Hepatocyte (in vitro differentiated cells): Measurements from ENCODE around the gene KIF23. TPM values are rescaled to one million over a fixed set of nuclear protein-coding genes. Genes with fewer than 3 reads are reported as not detected.

Experiments used
- DNase-seq: peaks from one replicate; pipeline ENCODE4 v3.0.0-alpha.2; 2016; ENCODE audit warnings: low spot score
- H2AFZ ChIP-seq: fragments of 200-600 bp; sonication (generic); 2 replicates; pipeline ENCODE4 v1.6.0; 2016; ENCODE audit warnings: antibody characterized with exemption, mild to moderate bottlenecking
- H3K27ac ChIP-seq: fragments of 200-600 bp; sonication (generic); 2 replicates; pipeline ENCODE4 v1.5.1; 2016; ENCODE audit warnings: mild to moderate bottlenecking
- H3K27me3 ChIP-seq: fragments of 200-600 bp; sonication (generic); 2 replicates; pipeline ENCODE4 v1.6.1; 2016
- H3K36me3 ChIP-seq: fragments of 200-600 bp; sonication (generic); replicated peaks from 2 replicates; pipeline ENCODE4 v1.5.1; 2016; ENCODE audit warnings: low read depth; ENCODE audit not compliant: insufficient read depth
- H3K4me1 ChIP-seq: fragments of 200-600 bp; sonication (generic); 2 replicates; pipeline ENCODE4 v1.5.1; 2016; ENCODE audit warnings: mild to moderate bottlenecking, moderate library complexity; ENCODE audit not compliant: insufficient read depth
- H3K4me2 ChIP-seq: fragments of 200-600 bp; sonication (generic); 2 replicates; pipeline ENCODE4 v1.6.0; 2016
- H3K4me3 ChIP-seq: fragments of 200-600 bp; sonication (generic); 2 replicates; pipeline ENCODE4 v1.5.1; 2016; ENCODE audit warnings: mild to moderate bottlenecking
- H3K79me2 ChIP-seq: fragments of 200-600 bp; sonication (generic); 2 replicates; pipeline ENCODE4 v1.6.0; 2017; ENCODE audit warnings: mild to moderate bottlenecking
- H3K9me2 ChIP-seq: fragments of 200-600 bp; sonication (generic); replicated peaks from 2 replicates; pipeline ENCODE4 v1.6.0; 2017; ENCODE audit warnings: mild to moderate bottlenecking; ENCODE audit not compliant: insufficient read depth
- H3K9me3 ChIP-seq: fragments of 200-600 bp; sonication (generic); 2 replicates; pipeline ENCODE4 v1.5.1; 2016; ENCODE audit warnings: low read depth, mild to moderate bottlenecking
- H4K20me1 ChIP-seq: fragments of 200-600 bp; sonication (generic); 2 replicates; pipeline ENCODE4 v1.6.0; 2016; ENCODE audit warnings: mild to moderate bottlenecking; ENCODE audit not compliant: insufficient read depth, poor library complexity, severe bottlenecking
- EZH2 ChIP-seq: fragments of 200-600 bp; sonication (generic); IDR thresholded peaks from 2 replicates; pipeline ENCODE4 v1.6.1; 2016; ENCODE audit warnings: antibody characterized with exemption, mild to moderate bottlenecking, borderline replicate concordance
- EZH2phosphoT487 ChIP-seq: fragments of 200-600 bp; sonication (generic); IDR thresholded peaks from one replicate; pipeline ENCODE4 v1.6.1; 2018; ENCODE audit warnings: antibody characterized with exemption, mild to moderate bottlenecking, low read depth, moderate library complexity; ENCODE audit not compliant: unreplicated experiment, severe bottlenecking
- WGBS: methylation state at CpG from one replicate; pipeline ENCODE4 v1.1.6; 2016; ENCODE audit warnings: low lambda C conversion rate; ENCODE audit errors: missing lambda C conversion rate; 5-methylcytosine and 5-hydroxymethylcytosine counted together
- polyA plus RNA-seq: library from polyadenylated mRNA; unstranded; fragments of >200 nt; fragmentation: Nextera tagmentation; extraction: Ambion mirVana; gene quantifications from 2 replicates; pipeline ENCODE4 v1.2.1, GENCODE V29; 2016
- total RNA-seq: library from RNA; depleted of rRNA; stranded (reverse); fragments of >200 nt; gene quantifications from 2 replicates; pipeline ENCODE4 v1.2.3, GENCODE V29; 2014
- TF ChIP-seq, protein P1 (sequence below): fragments of 200-600 bp; sonication (generic); IDR thresholded peaks from 2 replicates; pipeline ENCODE4 v1.5.1; 2016; ENCODE audit warnings: antibody characterized with exemption, mild to moderate bottlenecking; ENCODE audit not compliant: poor library complexity

Gene KIF23
- total and polyA plus RNA-seq, 2 experiments from 2014 or later: 12.0 to 14.1 TPM

DNA sequence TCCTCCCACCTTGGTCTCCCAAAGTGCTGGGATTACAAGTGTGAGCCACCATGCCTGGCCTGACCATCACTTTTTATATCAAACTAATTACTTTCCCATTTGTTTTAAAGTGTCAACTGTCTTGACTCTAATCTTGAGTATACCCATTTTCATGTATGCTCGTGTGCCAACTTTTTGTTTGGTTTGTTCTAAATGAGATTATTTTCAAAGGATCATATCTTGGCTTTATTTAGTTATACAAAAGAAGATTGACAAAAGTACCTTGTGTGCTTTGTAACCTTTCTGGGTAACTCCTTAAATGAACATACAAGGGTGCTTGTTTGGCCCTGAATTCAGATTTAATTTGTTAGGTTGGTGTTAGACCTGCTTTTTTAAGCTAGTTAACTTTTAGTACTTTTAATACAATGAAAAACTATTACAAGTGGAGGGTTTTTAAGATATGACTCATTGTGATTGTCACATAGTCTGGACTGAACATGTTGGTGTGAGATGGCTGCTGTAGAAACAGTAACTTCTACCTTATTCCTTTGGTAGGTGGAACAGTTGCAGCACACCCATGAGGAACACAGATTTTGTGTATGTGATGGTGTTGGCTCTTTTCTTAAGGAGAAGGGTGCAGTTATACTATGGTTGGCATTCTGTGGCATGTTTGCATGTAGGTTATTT, 10.7 kb downstream of the KIF23 start:
- no peaks in the 10 kb centered on the region for H3K9me3 ChIP-seq

DNA sequence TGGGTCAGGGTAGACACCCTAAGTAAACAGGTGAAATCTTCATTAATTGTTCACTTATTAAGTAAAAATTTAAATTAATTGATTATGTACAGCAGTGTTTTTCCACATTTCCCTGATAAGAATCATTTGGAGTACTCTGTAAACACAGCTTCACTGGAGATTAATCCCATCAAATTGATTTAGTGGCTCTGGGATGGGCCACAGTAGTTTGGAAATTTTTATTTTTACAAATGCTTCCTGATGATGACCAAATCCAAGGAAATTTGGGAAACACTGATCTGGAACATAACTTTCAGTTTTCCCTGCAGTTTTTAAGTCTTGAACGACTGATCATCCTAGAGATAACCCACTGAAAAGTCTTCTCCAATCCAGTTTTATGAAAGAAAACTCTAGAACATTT, 19.7 kb downstream of the KIF23 start:
- no peak for DNase-seq
- no peak overlapping the region for H2AFZ ChIP-seq
- no peak overlapping the region for H3K4me2 ChIP-seq
- no peaks in the 10 kb centered on the region for H3K36me3 ChIP-seq
- TF ChIP-seq EZH2phosphoT487 (no peak), EZH2 (no peak)
- TF ChIP-seq, protein P1, sequence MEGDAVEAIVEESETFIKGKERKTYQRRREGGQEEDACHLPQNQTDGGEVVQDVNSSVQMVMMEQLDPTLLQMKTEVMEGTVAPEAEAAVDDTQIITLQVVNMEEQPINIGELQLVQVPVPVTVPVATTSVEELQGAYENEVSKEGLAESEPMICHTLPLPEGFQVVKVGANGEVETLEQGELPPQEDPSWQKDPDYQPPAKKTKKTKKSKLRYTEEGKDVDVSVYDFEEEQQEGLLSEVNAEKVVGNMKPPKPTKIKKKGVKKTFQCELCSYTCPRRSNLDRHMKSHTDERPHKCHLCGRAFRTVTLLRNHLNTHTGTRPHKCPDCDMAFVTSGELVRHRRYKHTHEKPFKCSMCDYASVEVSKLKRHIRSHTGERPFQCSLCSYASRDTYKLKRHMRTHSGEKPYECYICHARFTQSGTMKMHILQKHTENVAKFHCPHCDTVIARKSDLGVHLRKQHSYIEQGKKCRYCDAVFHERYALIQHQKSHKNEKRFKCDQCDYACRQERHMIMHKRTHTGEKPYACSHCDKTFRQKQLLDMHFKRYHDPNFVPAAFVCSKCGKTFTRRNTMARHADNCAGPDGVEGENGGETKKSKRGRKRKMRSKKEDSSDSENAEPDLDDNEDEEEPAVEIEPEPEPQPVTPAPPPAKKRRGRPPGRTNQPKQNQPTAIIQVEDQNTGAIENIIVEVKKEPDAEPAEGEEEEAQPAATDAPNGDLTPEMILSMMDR: no peak
- H4K20me1 ChIP-seq: no peaks in the 10 kb centered on the region
- H3K9me2 ChIP-seq: no peaks in the 10 kb centered on the region
- no peaks in the 10 kb centered on the region for H3K27me3 ChIP-seq
- H3K9me3 ChIP-seq: no peaks in the 10 kb centered on the region
- H3K4me3 ChIP-seq: no peak overlapping the region
- WGBS: 89% methylated on average over 1 of the region's 1 CpG
- no peaks in the 10 kb centered on the region for H3K79me2 ChIP-seq
- H3K4me1 ChIP-seq: peaks cover 8% of the 10 kb centered on the region
- no peak overlapping the region for H3K27ac ChIP-seq

More for the DNA sequence above, 10.7 kb downstream of the KIF23 start:
- H2AFZ ChIP-seq: no peak overlapping the region
- H3K36me3 ChIP-seq: no peaks in the 10 kb centered on the region
- DNase-seq: no peak
- no peaks in the 10 kb centered on the region for H3K79me2 ChIP-seq
- TF ChIP-seq, protein P1: no peak
- no peak for TF ChIP-seq EZH2phosphoT487
- TF ChIP-seq EZH2: no peak
- H3K9me2 ChIP-seq: no peaks in the 10 kb centered on the region
- no peaks in the 10 kb centered on the region for H3K4me1 ChIP-seq
- no peak overlapping the region for H3K27ac ChIP-seq
- H4K20me1 ChIP-seq: no peaks in the 10 kb centered on the region
- H3K27me3 ChIP-seq: no peaks in the 10 kb centered on the region
- H3K4me3 ChIP-seq: no peak overlapping the region
- no peak overlapping the region for H3K4me2 ChIP-seq
- 87% methylated on average over 1 of the region's 1 CpG for WGBS

DNA sequence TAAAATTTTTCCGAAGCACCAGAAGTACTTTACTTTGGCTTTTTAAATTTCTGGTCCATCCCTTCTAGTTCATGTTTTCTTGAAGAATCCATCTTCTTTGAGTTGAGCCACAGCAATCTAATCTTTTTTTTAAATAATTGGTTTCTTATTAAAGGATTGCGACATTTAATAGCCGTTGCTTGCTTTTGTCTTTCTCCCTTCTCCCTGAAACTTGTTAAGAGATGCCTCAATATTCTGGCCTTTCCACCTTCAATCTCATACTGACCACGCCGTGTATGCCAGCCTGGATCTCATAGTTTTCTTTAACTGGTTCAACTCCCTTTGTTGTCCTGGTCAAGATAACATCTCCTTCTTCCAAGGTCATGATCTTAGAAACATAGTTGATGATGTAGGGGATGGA, 20.1 kb downstream of the KIF23 start:
- WGBS: 96% methylated on average over 5 of the region's 5 CpGs
- H3K79me2 ChIP-seq: no peaks in the 10 kb centered on the region
- no peaks in the 10 kb centered on the region for H3K9me3 ChIP-seq

More for the DNA sequence above, 20.1 kb downstream of the KIF23 start:
- Histone ChIP-seq H3K4me1 (peaks cover 8% of the 10 kb centered on the region), H3K27ac (no peak overlapping the region), H3K4me2 (no peak overlapping the region), H3K9me2 (no peaks in the 10 kb centered on the region), H2AFZ (no peak overlapping the region), H4K20me1 (no peaks in the 10 kb centered on the region), H3K4me3 (no peak overlapping the region), H3K36me3 (no peaks in the 10 kb centered on the region), H3K27me3 (no peaks in the 10 kb centered on the region)
- no peak for DNase-seq
- TF ChIP-seq, protein P1: no peak
- TF ChIP-seq EZH2: no peak
